HG02885 (cell line): ENCODE results near the gene ARHGEF33.
A peak's percentile ranks its signal among the peaks of the same experiment; 100 is the strongest.
"Not testable (repeated sequence)": the region's sequence is repeated elsewhere in the genome, so short reads cannot be mapped to it uniquely, and the experiment has no call there.

Experiments
- ATAC-seq: cut with Tn5 transposase; IDR thresholded peaks from one replicate; pipeline ENCODE4 v1.9.1; 2021; ENCODE audit warnings: mild to moderate bottlenecking; ENCODE audit not compliant: unreplicated experiment, poor library complexity

The ARHGEF33 gene

GRCh38 chr2:38907743-38908562 is 18.3 kb downstream of the ARHGEF33 start:
- ATAC-seq = peak; percentile 94

- ATAC-seq = no peak
Observed at GRCh38 chr2:38909872-38910271, 20.2 kb downstream of the ARHGEF33 start.

- ATAC-seq = no peak
Observed at GRCh38 chr2:38911191-38911590, 21.5 kb downstream of the ARHGEF33 start.

GRCh38 chr2:38912619-38913018 is 22.9 kb downstream of the ARHGEF33 start:
- no peak for ATAC-seq

- ATAC-seq = no peak
Observed at GRCh38 chr2:38922389-38922788, 32.7 kb downstream of the ARHGEF33 start.

- ATAC-seq = no peak
Observed at GRCh38 chr2:38922902-38923301, 33.2 kb downstream of the ARHGEF33 start.

- no peak for ATAC-seq
Observed at GRCh38 chr2:38925982-38926381, 36.3 kb downstream of the ARHGEF33 start.

GRCh38 chr2:38930600-38930999 is 40.9 kb downstream of the ARHGEF33 start:
- no peak for ATAC-seq

GRCh38 chr2:38932586-38932985 is 42.9 kb downstream of the ARHGEF33 start:
- ATAC-seq = no peak

- ATAC-seq = no peak
Observed at GRCh38 chr2:38933653-38934052, 44.0 kb downstream of the ARHGEF33 start.

- no peak for ATAC-seq
Observed at GRCh38 chr2:38934742-38935141, 45.1 kb downstream of the ARHGEF33 start.

GRCh38 chr2:38935568-38936172 is 46.0 kb downstream of the ARHGEF33 start:
- ATAC-seq = no peak

GRCh38 chr2:38936516-38936915 is 46.8 kb downstream of the ARHGEF33 start:
- not testable (repeated sequence) for ATAC-seq

GRCh38 chr2:38937548-38937947 is 47.9 kb downstream of the ARHGEF33 start:
- no peak for ATAC-seq

- ATAC-seq = no peak
Observed at GRCh38 chr2:38940746-38941145, 51.1 kb downstream of the ARHGEF33 start.

- no peak for ATAC-seq
Observed at GRCh38 chr2:38943784-38944183, 54.1 kb downstream of the ARHGEF33 start.

- ATAC-seq = no peak
Observed at GRCh38 chr2:38945372-38945771, 55.7 kb downstream of the ARHGEF33 start.

GRCh38 chr2:38945911-38946310 is 56.2 kb downstream of the ARHGEF33 start:
- no peak for ATAC-seq

- ATAC-seq = peak; percentile 84
Observed at GRCh38 chr2:38947241-38948239, 57.9 kb downstream of the ARHGEF33 start.

- no peak for ATAC-seq
Observed at GRCh38 chr2:38948387-38948882, 58.8 kb downstream of the ARHGEF33 start.
